Measurements from ENCODE around the gene FREM2.

The FREM2 gene

GRCh38 chr13:38688674-38689073 lies 1.8 kb downstream of the FREM2 start:
- DNase-seq: no peak

- DNase-seq: no peak
Observed at GRCh38 chr13:38690231-38690630, 3.4 kb downstream of the FREM2 start.

- no peak for DNase-seq
Observed at GRCh38 chr13:38693168-38693567, 6.3 kb downstream of the FREM2 start.

- DNase-seq: no peak
Observed at GRCh38 chr13:38693641-38694040, 6.8 kb downstream of the FREM2 start.

- DNase-seq: no peak
Observed at GRCh38 chr13:38697197-38697596, 10.3 kb downstream of the FREM2 start.

- DNase-seq: no peak
Observed at GRCh38 chr13:38697628-38698333, 10.9 kb downstream of the FREM2 start.

- no peak for DNase-seq
Observed at GRCh38 chr13:38700051-38700450, 13.2 kb downstream of the FREM2 start.

- no peak for DNase-seq
Observed at GRCh38 chr13:38702669-38703068, 15.8 kb downstream of the FREM2 start.

GRCh38 chr13:38703255-38703654 lies 16.4 kb downstream of the FREM2 start:
- DNase-seq: no peak

- no peak for DNase-seq
Observed at GRCh38 chr13:38705365-38705764, 18.5 kb downstream of the FREM2 start.

- DNase-seq: no peak
Observed at GRCh38 chr13:38707460-38707859, 20.6 kb downstream of the FREM2 start.

GRCh38 chr13:38713046-38713445 lies 26.2 kb downstream of the FREM2 start:
- DNase-seq: no peak

GRCh38 chr13:38718374-38718773 lies 31.5 kb downstream of the FREM2 start:
- no peak for DNase-seq

- no peak for DNase-seq
Observed at GRCh38 chr13:38730332-38730731, 43.5 kb downstream of the FREM2 start.

GRCh38 chr13:38733146-38733545 lies 46.3 kb downstream of the FREM2 start:
- DNase-seq: no peak

GRCh38 chr13:38735665-38736440 lies 49.0 kb downstream of the FREM2 start:
- DNase-seq: no peak

- no peak for DNase-seq
Observed at GRCh38 chr13:38743466-38743865, 56.6 kb downstream of the FREM2 start.

- no peak for DNase-seq
Observed at GRCh38 chr13:38752686-38753085, 65.8 kb downstream of the FREM2 start.

GRCh38 chr13:38753878-38754277 lies 67.0 kb downstream of the FREM2 start:
- DNase-seq: no peak

GRCh38 chr13:38755793-38756192 lies 68.9 kb downstream of the FREM2 start:
- no peak for DNase-seq

- no peak for DNase-seq
Observed at GRCh38 chr13:38758277-38758676, 71.4 kb downstream of the FREM2 start.

GRCh38 chr13:38759390-38759789 lies 72.5 kb downstream of the FREM2 start:
- DNase-seq: no peak

- DNase-seq: no peak
Observed at GRCh38 chr13:38763446-38764381, 76.8 kb downstream of the FREM2 start.
